MM.1S (cell line): ENCODE measurements around the gene KRTAP9-3.

Experiments used
- DNase-seq: peaks from one replicate; pipeline ENCODE4 v3.0.0-alpha.2; 2015
- H2AFZ ChIP-seq: fragments of 300-600 bp; sonication (generic); 2 replicates; pipeline ENCODE4 v1.6.0; 2016; ENCODE audit warnings: antibody characterized with exemption, low read length
- H3F3A ChIP-seq: fragments of 300-600 bp; sonication (generic); 2 replicates; pipeline ENCODE4 v1.6.1; 2016; ENCODE audit warnings: mild to moderate bottlenecking, antibody characterized with exemption, low read length, moderate library complexity, mixed read lengths; ENCODE audit not compliant: insufficient read depth
- H3K27ac ChIP-seq: fragments of 300-600 bp; sonication (generic); 2 replicates; pipeline ENCODE4 v1.5.1; 2016; ENCODE audit warnings: mild to moderate bottlenecking, low read length
- H3K27me3 ChIP-seq: fragments of 300-600 bp; sonication (generic); replicated peaks from 2 replicates; pipeline ENCODE4 v1.6.0; 2016; ENCODE audit warnings: low read length; ENCODE audit not compliant: insufficient read depth
- H3K36me3 ChIP-seq: fragments of 300-600 bp; sonication (generic); replicated peaks from 2 replicates; pipeline ENCODE4 v1.6.1; 2016; ENCODE audit warnings: mild to moderate bottlenecking, low read length, mixed read lengths; ENCODE audit not compliant: insufficient read depth
- H3K4me1 ChIP-seq: fragments of 300-600 bp; sonication (generic); 2 replicates; pipeline ENCODE4 v1.6.1; 2016; ENCODE audit warnings: low read length, mixed read lengths
- H3K4me2 ChIP-seq: fragments of 300-600 bp; sonication (generic); 2 replicates; pipeline ENCODE4 v1.6.0; 2016; ENCODE audit warnings: low read depth, low read length
- H3K4me3 ChIP-seq: fragments of 300-600 bp; sonication (generic); 2 replicates; pipeline ENCODE4 v1.5.1; 2016; ENCODE audit warnings: low read length, mixed read lengths
- H3K79me2 ChIP-seq: fragments of 300-600 bp; sonication (generic); 2 replicates; pipeline ENCODE4 v1.6.1; 2016; ENCODE audit warnings: mixed run types, low read length, mixed read lengths
- H3K9ac ChIP-seq: fragments of 300-600 bp; sonication (generic); 2 replicates; pipeline ENCODE4 v1.6.1; 2016; ENCODE audit warnings: low read length, mixed read lengths
- H3K9me2 ChIP-seq: fragments of 300-600 bp; sonication (generic); replicated peaks from 2 replicates; pipeline ENCODE4 v1.6.1; 2016; ENCODE audit warnings: mild to moderate bottlenecking, low read length, mixed read lengths; ENCODE audit not compliant: insufficient read depth
- H3K9me3 ChIP-seq: fragments of 300-600 bp; sonication (generic); replicated peaks from 2 replicates; pipeline ENCODE4 v1.6.1; 2016; ENCODE audit warnings: mild to moderate bottlenecking, low read length, mixed read lengths; ENCODE audit not compliant: insufficient read depth
- H4K20me1 ChIP-seq: fragments of 300-600 bp; sonication (generic); 2 replicates; pipeline ENCODE4 v1.6.1; 2016; ENCODE audit warnings: mild to moderate bottlenecking, low read length, moderate library complexity, mixed read lengths; ENCODE audit not compliant: insufficient read depth
- EZH2 ChIP-seq: fragments of 300-600 bp; sonication (generic); optimal IDR thresholded peaks from 2 replicates; pipeline ENCODE3; 2017; ENCODE audit warnings: low read depth, mild to moderate bottlenecking, antibody characterized with exemption, low read length, mixed read lengths
- EZH2phosphoT487 ChIP-seq: fragments of 300-600 bp; sonication (generic); IDR thresholded peaks from 2 replicates; pipeline ENCODE4 v1.6.1; 2018; ENCODE audit warnings: antibody characterized with exemption, low read length
- TF ChIP-seq, protein P1 (sequence below): fragments of 300-600 bp; sonication (generic); IDR thresholded peaks from 2 replicates; pipeline ENCODE4 v1.5.1; 2016; ENCODE audit warnings: antibody characterized with exemption, low read length, mixed read lengths

KRTAP9-3 gene

GRCh38 chr17:41278176-41278955, 46.1 kb downstream of the KRTAP9-3 start:
- H3K4me3 ChIP-seq: no peak overlapping the region
- DNase-seq: no peak
- no peaks in the 10 kb centered on the region for H3K79me2 ChIP-seq
- no peak overlapping the region for H3K4me2 ChIP-seq
- no peaks in the 10 kb centered on the region for H3K9me3 ChIP-seq
- no peak overlapping the region for H2AFZ ChIP-seq
- TF ChIP-seq, protein P1, sequence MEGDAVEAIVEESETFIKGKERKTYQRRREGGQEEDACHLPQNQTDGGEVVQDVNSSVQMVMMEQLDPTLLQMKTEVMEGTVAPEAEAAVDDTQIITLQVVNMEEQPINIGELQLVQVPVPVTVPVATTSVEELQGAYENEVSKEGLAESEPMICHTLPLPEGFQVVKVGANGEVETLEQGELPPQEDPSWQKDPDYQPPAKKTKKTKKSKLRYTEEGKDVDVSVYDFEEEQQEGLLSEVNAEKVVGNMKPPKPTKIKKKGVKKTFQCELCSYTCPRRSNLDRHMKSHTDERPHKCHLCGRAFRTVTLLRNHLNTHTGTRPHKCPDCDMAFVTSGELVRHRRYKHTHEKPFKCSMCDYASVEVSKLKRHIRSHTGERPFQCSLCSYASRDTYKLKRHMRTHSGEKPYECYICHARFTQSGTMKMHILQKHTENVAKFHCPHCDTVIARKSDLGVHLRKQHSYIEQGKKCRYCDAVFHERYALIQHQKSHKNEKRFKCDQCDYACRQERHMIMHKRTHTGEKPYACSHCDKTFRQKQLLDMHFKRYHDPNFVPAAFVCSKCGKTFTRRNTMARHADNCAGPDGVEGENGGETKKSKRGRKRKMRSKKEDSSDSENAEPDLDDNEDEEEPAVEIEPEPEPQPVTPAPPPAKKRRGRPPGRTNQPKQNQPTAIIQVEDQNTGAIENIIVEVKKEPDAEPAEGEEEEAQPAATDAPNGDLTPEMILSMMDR: no peak
- no peak for TF ChIP-seq EZH2phosphoT487
- no peak for TF ChIP-seq EZH2
- no peaks in the 10 kb centered on the region for H4K20me1 ChIP-seq
- H3K9ac ChIP-seq: no peak overlapping the region
- no peaks in the 10 kb centered on the region for H3K4me1 ChIP-seq
- H3K27ac ChIP-seq: no peak overlapping the region
- no peaks in the 10 kb centered on the region for H3K27me3 ChIP-seq
- H3K36me3 ChIP-seq: no peaks in the 10 kb centered on the region
- H3F3A ChIP-seq: no peaks in the 10 kb centered on the region
- no peaks in the 10 kb centered on the region for H3K9me2 ChIP-seq
